ENCODE data around the gene PLA2R1.

The PLA2R1 gene

DNA sequence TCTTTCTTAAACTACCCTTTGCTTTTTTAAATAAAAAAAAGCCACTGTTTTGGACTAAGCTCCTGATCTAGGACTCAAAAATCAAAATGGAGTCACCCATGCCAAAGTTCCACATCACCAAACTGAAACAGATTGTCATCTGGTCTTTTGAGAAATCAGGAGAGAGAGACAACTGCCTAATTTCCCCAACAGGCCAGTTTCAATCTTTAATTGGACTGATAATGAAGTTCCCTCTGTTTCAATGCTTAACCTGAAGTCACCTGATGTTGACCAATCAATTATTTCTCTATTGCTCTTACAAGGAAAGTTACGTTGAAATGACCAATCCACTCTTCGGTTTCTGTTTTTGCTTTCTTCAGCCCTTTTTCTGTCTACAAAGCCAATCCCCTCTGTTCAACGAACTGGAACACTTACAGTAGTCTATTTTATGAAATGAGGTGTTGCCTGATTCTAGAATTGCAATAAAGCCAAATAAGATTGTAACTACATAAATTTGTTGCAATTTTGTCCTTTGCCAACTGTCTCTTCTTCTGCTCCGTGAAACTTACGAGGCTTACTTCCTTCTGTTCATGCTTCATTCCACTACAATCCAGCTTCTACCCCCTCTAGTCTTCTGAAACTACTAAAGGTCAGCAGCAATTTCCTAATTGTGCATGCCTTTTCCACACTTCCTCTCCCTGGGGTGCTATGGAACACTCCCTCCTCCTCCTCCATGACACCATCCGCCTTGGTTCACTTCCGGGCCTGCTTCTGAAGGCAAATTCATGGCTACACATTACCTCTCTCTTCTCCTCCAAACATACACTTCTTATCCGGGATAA lies 169.2 kb downstream of the PLA2R1 start:
- DNase-seq: no peak

- DNase-seq: no peak
Observed at GRCh38 chr2:159891917-159892730, 170.3 kb downstream of the PLA2R1 start.

- no peak for DNase-seq
Observed at GRCh38 chr2:159891267-159891588, 171.2 kb downstream of the PLA2R1 start.

GRCh38 chr2:159890551-159891266 lies 171.7 kb downstream of the PLA2R1 start:
- DNase-seq: no peak

- no peak for DNase-seq
Observed at GRCh38 chr2:159882130-159882745, 180.2 kb downstream of the PLA2R1 start.
